ENCODE data around the gene ZFTA.

GRCh38 chr11:63783925-63784592, 15.5 kb upstream of the ZFTA start:
- TF ChIP-seq, protein P1, sequence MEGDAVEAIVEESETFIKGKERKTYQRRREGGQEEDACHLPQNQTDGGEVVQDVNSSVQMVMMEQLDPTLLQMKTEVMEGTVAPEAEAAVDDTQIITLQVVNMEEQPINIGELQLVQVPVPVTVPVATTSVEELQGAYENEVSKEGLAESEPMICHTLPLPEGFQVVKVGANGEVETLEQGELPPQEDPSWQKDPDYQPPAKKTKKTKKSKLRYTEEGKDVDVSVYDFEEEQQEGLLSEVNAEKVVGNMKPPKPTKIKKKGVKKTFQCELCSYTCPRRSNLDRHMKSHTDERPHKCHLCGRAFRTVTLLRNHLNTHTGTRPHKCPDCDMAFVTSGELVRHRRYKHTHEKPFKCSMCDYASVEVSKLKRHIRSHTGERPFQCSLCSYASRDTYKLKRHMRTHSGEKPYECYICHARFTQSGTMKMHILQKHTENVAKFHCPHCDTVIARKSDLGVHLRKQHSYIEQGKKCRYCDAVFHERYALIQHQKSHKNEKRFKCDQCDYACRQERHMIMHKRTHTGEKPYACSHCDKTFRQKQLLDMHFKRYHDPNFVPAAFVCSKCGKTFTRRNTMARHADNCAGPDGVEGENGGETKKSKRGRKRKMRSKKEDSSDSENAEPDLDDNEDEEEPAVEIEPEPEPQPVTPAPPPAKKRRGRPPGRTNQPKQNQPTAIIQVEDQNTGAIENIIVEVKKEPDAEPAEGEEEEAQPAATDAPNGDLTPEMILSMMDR (IDR thresholded peaks at IDR 0.05; ENCODE audit: low read depth, low read length): no peak
- TF ChIP-seq POLR2A (IDR thresholded peaks at IDR 0.05; ENCODE audit: extremely low read depth, insufficient read length): no peak
- TF ChIP-seq, protein P2, sequence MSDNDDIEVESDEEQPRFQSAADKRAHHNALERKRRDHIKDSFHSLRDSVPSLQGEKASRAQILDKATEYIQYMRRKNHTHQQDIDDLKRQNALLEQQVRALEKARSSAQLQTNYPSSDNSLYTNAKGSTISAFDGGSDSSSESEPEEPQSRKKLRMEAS (IDR thresholded peaks at IDR 0.05; ENCODE audit: low read depth, low read length): no peak

Measured in NB4 (cell line).